ENCODE data around the gene GRAMD2B. TPM values are rescaled to one million over a fixed set of nuclear protein-coding genes. Genes with fewer than 3 reads are reported as not detected.

GRAMD2B gene
- total RNA-seq: 95.3 and 105 TPM in 2 replicates

DNA sequence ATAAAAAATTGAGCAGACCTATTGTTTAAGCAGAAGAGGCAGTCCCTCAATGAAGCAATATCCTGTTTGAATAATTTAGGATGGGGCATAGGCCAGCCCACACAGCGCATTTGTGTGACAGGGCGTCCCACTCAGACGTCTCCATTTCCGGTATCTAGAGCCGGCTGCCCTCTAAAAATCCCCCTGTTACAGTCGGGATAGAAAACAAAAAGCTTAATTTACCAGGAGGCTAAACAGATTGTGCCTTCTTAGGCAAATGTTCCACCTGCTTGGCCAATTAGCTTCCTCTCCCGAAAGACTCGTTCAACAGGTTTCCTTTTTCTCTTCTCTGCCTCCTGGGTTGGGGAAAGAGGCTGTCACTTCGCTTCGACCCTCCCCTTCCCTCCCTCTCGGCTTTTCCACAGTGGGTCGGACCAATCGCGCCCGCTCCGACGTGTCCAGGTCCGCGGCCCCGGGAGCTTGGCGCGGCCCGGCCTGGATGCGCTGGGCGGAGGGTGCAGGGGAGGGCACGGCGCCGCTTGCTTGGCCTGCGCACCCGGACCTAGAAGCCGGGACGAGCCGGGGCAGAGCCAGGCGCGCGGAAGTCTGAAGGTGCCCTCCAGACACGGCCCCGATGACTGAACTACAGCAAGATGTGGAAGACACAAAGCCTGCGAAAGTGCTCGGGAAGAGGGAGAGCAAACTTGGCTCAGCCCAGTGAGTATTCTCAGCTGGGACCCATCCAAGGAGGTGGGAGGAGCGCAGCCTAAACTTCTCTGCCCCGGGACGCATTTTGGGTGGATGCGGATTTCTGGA lies at the start of gene GRAMD2B:
Gene GRAMD2B, plus strand, starts transcription at position 416 of the 795 bp plus-strand sequence. Its CDS starts 198 bp downstream, at position 614.

Other genes with a start within 250 kb of the GRAMD2B start
- 24.7 and 33.5 TPM in 2 replicates for gene ALDH7A1, start 171.8 kb downstream of the GRAMD2B start, total RNA-seq
- gene PHAX, start 177.5 kb downstream of the GRAMD2B start, total RNA-seq: 42.6 and 53.5 TPM in 2 replicates